RWPE1 (cell line): ENCODE data around the gene FSD1.

Experiments
- CTCF ChIA-PET: fragments of 350-600 bp; sonication (Branson Sonifier 250); formaldehyde crosslinking; extraction: SDS; loops from one replicate; lab custom pipeline; 2021; lab: Yijun Ruan, JAX
- POLR2A ChIA-PET: fragments of 400-600 bp; formaldehyde crosslinking; extraction: SDS; loops from one replicate; lab custom pipeline; 2020; ENCODE audit warnings: antibody characterized with exemption; ENCODE audit not compliant: low non-redundant PET; lab: Yijun Ruan, JAX
- DNase-seq: peaks from one replicate; pipeline ENCODE4 v3.0.0; 2012; ENCODE audit warnings: low spot score
- H3K27ac ChIP-seq: fragments of 450-650 bp; 2 replicates; pipeline ENCODE4 v1.5.1; 2017
- CTCF ChIP-seq: fragments of 450-650 bp; conservative IDR thresholded peaks from 2 replicates; pipeline ENCODE4 v1.5.1; 2017; ENCODE audit warnings: low read depth, mild to moderate bottlenecking

FSD1 gene

GRCh38 chr19:4372165-4373012 lies 68.0 kb downstream of the FSD1 start:
- ChIA-PET CTCF (interaction anchor here (0.6 kb wide), 1 partner anchor 29 kb away, joined by 6 read pairs; no protein-coding TSS in a partner anchor), POLR2A (no interaction called here)
- peak overlapping the region; percentile 99 for H3K27ac ChIP-seq
- DNase-seq, result no peak
- no peak for TF ChIP-seq CTCF

GRCh38 chr19:4373013-4373367 lies 68.6 kb downstream of the FSD1 start:
- ChIA-PET CTCF (no interaction called here), POLR2A (no interaction called here)
- peak overlapping the region; percentile 99 for H3K27ac ChIP-seq
- TF ChIP-seq CTCF, result no peak
- no peak for DNase-seq
